SK-N-SH (cell line): Measurements from ENCODE around the gene KIF27. TPM values are rescaled to one million over a fixed set of nuclear protein-coding genes. Genes with fewer than 3 reads are reported as not detected.
A peak's percentile ranks its signal among the peaks of the same experiment; 100 is the strongest.
"Not testable (repeated sequence)": the region's sequence is repeated elsewhere in the genome, so short reads cannot be mapped to it uniquely, and the experiment has no call there.

ENCODE experiments used
- CTCF ChIA-PET: fragments of 300-600, 350-600 bp; formaldehyde crosslinking; extraction: SDS; loops from one replicate; lab custom pipeline; 2021; lab: Yijun Ruan, JAX
- POLR2A ChIA-PET: fragments of 350-600 bp; sonication (Branson Sonifier 250); formaldehyde crosslinking; extraction: SDS; loops from one replicate; lab custom pipeline; 2020; ENCODE audit warnings: antibody characterized with exemption, inconsistent platforms; lab: Yijun Ruan, JAX
- DNase-seq: peaks from one replicate; pipeline ENCODE4 v3.0.0; 2012
- H2AFZ ChIP-seq: fragments of 200-600 bp; sonication (generic); 2 replicates; pipeline ENCODE4 v1.8.1; 2016; ENCODE audit warnings: antibody characterized with exemption, mild to moderate bottlenecking, low read depth
- H3F3A ChIP-seq: fragments of 200-600 bp; sonication (generic); replicated peaks from 2 replicates; pipeline ENCODE3; 2016; ENCODE audit warnings: antibody characterized with exemption, mild to moderate bottlenecking; ENCODE audit not compliant: insufficient read depth
- H3K27ac ChIP-seq, 2 experiments: fragments of 200-500 bp in 1 of 2; fragments of 200-600 bp in 1 of 2; sonication (Bioruptor generic) in 1 of 2; sonication (generic), shearing (Covaris generic) in 1 of 2; 2 replicates each; pipeline versions ENCODE4 v1.5.1 to v1.6.1; 2014 to 2016; ENCODE audit warnings: low read depth in 2 of 2, inconsistent platforms in 1 of 2, low read length in 1 of 2, mild to moderate bottlenecking in 1 of 2, mixed read lengths in 1 of 2
- H3K27me3 ChIP-seq: fragments of 200-600 bp; sonication (generic), shearing (Covaris generic); 2 replicates; pipeline ENCODE4 v1.6.1; 2016; ENCODE audit warnings: mixed run types; ENCODE audit not compliant: insufficient read depth
- H3K36me3 ChIP-seq, 2 experiments: fragments of 200-500 bp in 1 of 2; fragments of 200-600 bp in 1 of 2; sonication (Bioruptor generic) in 1 of 2; sonication (generic) in 1 of 2; replicated peaks in 1 of 2; 2 replicates each; pipeline versions ENCODE3 to v1.5.1; 2014 to 2016; ENCODE audit warnings: low read length in 1 of 2, mild to moderate bottlenecking in 1 of 2; ENCODE audit not compliant: insufficient read depth in 2 of 2, control insufficient read depth in 1 of 2
- H3K4me1 ChIP-seq, 2 experiments: fragments of 200-500 bp in 1 of 2; fragments of 200-600 bp in 1 of 2; sonication (Bioruptor generic) in 1 of 2; sonication (generic), shearing (Covaris generic) in 1 of 2; 2 replicates each; pipeline versions ENCODE4 v1.5.1 to v1.6.1; 2014 to 2016; ENCODE audit warnings: low read depth in 1 of 2, low read length in 1 of 2, mixed run types in 1 of 2; ENCODE audit not compliant: insufficient read depth in 2 of 2, control insufficient read depth in 1 of 2
- H3K4me2 ChIP-seq: fragments of 200-600 bp; sonication (generic), shearing (Covaris generic); 2 replicates; pipeline ENCODE4 v1.6.1; 2017; ENCODE audit warnings: mixed run types
- H3K4me3 ChIP-seq, 2 experiments: fragments of 200-500 bp in 1 of 2; fragments of 200-600 bp in 1 of 2; sonication (Bioruptor generic) in 1 of 2; sonication (generic), shearing (Covaris generic) in 1 of 2; 2 replicates each; pipeline versions ENCODE4 v1.5.1 to v1.8.1; 2014 to 2016; ENCODE audit warnings: low read depth in 2 of 2, inconsistent platforms in 1 of 2, low read length in 1 of 2, mild to moderate bottlenecking in 1 of 2, mixed read lengths in 1 of 2, moderate library complexity in 1 of 2
- H3K79me2 ChIP-seq: fragments of 200-600 bp; sonication (generic); 2 replicates; pipeline ENCODE4 v1.8.1; 2017; ENCODE audit warnings: mild to moderate bottlenecking; ENCODE audit not compliant: insufficient read depth
- H3K9ac ChIP-seq: fragments of 200-600 bp; sonication (generic); 2 replicates; pipeline ENCODE4 v1.6.1; 2017; ENCODE audit warnings: mixed run types
- H3K9me2 ChIP-seq: fragments of 200-600 bp; sonication (generic); 2 replicates; pipeline ENCODE4 v1.6.1; 2017; ENCODE audit warnings: mixed run types
- H3K9me3 ChIP-seq: fragments of 200-600 bp; sonication (generic); 2 replicates; pipeline ENCODE4 v1.6.1; 2017; ENCODE audit warnings: mixed run types, mild to moderate bottlenecking, moderate library complexity
- H4K20me1 ChIP-seq: fragments of 200-600 bp; sonication (generic); 2 replicates; pipeline ENCODE4 v1.6.1; 2017; ENCODE audit warnings: mild to moderate bottlenecking, mixed run types; ENCODE audit not compliant: insufficient read depth
- EP300 ChIP-seq, 2 experiments: IDR thresholded peaks; 2 replicates each; pipeline versions ENCODE4 v1.4.0 to v1.6.1; 2012; ENCODE audit warnings: borderline replicate concordance in 1 of 2, low read depth in 1 of 2, low read length in 1 of 2
- FOSL2 ChIP-seq: IDR thresholded peaks from 2 replicates; pipeline ENCODE4 v1.4.0; 2012; ENCODE audit warnings: low read depth, mild to moderate bottlenecking, moderate library complexity, borderline replicate concordance
- JUND ChIP-seq: IDR thresholded peaks from 2 replicates; pipeline ENCODE4 v1.4.0; 2012
- RXRA ChIP-seq: IDR thresholded peaks from 2 replicates; pipeline ENCODE4 v1.4.0; 2012; ENCODE audit warnings: low read depth, mild to moderate bottlenecking, borderline replicate concordance
- TCF12 ChIP-seq: IDR thresholded peaks from 2 replicates; pipeline ENCODE4 v1.4.0; 2012
- TEAD4 ChIP-seq: IDR thresholded peaks from 2 replicates; pipeline ENCODE4 v1.4.0; 2012; ENCODE audit warnings: mild to moderate bottlenecking, borderline replicate concordance; ENCODE audit not compliant: insufficient read depth
- WGBS: methylation state at CpG from one replicate; pipeline ENCODE4 v1.1.6; 2017; ENCODE audit warnings: low lambda C conversion rate; 5-methylcytosine and 5-hydroxymethylcytosine counted together
- polyA plus RNA-seq, 3 experiments: library from polyadenylated mRNA; depleted of rRNA; stranded (reverse); fragments of >200 nt; gene quantifications; 2 replicates each; pipeline ENCODE4 v1.2.3, GENCODE V29; 2012

The KIF27 gene
- polyA plus RNA-seq, 1 of the 3 experiments (the other 2 are of a cell fraction) = 0.81 TPM

- H2AFZ ChIP-seq, H3K36me3 ChIP-seq, H3K4me1 ChIP-seq, H3K27me3 ChIP-seq, H3F3A ChIP-seq, H3K9me2 ChIP-seq, DNase-seq, CTCF ChIA-PET, H3K4me3 ChIP-seq: not testable (repeated sequence)
- WGBS = 26% methylated on average over 3 of the region's 3 CpGs
- TF ChIP-seq JUND = peak; percentile 63
- peak; percentile 58; the same call in 1 of the 2 replicates for TF ChIP-seq RXRA
- 0 out of 4 replicates have a peak, but pooled peaks of 1 of the 2 experiments have one; percentile 13 for TF ChIP-seq EP300 (IDR thresholded peaks at IDR 0.05; ENCODE audit: borderline replicate concordance in 1 of 2, low read depth in 1 of 2, low read length in 1 of 2)
- peak; percentile 44; the same call in 1 of the 2 replicates for TF ChIP-seq TCF12
- TF ChIP-seq FOSL2 = peak; percentile 89
- peak; percentile 58; the same call in 1 of the 2 replicates for TF ChIP-seq TEAD4
- TF ChIP-seq, all 33 proteins: peak for 6; not testable (repeated sequence) for 27
- H3K79me2 ChIP-seq, H3K9ac ChIP-seq, POLR2A ChIA-PET, H4K20me1 ChIP-seq, H3K9me3 ChIP-seq, H3K4me2 ChIP-seq: not testable (repeated sequence)
- H3K27ac ChIP-seq = peak overlapping the region in 1 of 2 experiments; percentile 52; a peak in 2 of 4 replicates
Observed at GRCh38 chr9:83885559-83886240, 35.5 kb downstream of the KIF27 start.

DNA sequence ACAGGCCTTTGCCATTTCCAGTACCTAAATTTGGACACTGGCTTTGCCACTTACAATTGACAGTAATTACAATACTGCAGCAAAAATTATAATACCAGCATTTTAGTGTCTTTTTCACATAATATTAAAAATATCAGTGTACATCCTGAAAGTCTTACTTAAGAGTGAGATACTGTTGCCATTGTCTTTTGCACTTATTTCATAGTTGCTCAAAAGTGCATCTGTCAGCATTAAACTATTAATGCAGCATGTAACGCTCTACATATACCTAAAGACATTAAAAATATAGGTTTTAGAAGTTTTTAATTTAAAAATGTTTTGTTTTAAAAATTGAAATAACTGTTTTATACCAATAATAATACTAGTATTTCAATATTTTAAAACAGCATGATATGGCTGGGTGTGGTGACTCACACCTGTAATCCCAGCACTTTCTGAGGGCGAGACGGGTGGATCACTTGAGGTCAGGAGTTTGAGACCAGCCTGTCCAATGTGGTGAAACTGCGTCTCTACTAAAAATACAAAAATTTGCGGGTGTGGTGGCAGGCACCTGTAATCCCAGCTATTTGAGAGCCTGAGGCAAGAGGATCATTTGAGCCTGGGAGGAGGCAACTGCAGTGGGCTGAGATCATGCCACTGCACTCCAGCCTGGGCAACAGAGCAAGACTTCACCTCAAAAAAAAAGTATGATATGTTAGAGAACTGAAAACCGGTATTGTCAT is 39.4 kb downstream of the KIF27 start:
- H3K4me3 ChIP-seq, H3K4me1 ChIP-seq, H3K27me3 ChIP-seq, H3K9ac ChIP-seq, POLR2A ChIA-PET, H4K20me1 ChIP-seq, H3F3A ChIP-seq, H3K79me2 ChIP-seq, H2AFZ ChIP-seq, CTCF ChIA-PET, H3K27ac ChIP-seq, H3K9me3 ChIP-seq, H3K9me2 ChIP-seq, H3K36me3 ChIP-seq, DNase-seq, H3K4me2 ChIP-seq: not testable (repeated sequence)
- 96% methylated on average over 6 of the region's 6 CpGs for WGBS

DNA sequence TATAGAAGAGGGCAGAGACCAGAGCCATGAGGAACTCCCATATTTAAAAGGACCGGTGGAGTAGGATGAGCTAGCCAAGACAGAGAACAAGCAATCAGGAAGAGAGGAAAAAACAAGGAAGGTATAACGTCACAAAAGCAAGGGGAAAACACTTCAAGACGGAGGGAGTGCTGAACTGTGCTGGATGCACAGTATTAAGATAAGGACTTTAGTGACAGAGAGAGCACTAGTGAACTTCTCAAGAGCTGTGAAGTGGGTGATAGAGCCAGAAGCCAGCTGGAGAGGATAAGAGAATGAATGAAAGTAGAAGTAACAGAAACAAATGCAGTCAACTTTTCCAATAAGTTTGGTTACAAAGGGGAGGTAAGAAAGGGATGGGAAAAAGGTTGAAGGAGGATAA is 45.7 kb downstream of the KIF27 start:
- H3K9me2 ChIP-seq, H3K4me3 ChIP-seq, H3K9me3 ChIP-seq, H3K4me1 ChIP-seq, H3K9ac ChIP-seq, H3K36me3 ChIP-seq, H4K20me1 ChIP-seq, H3K79me2 ChIP-seq, H2AFZ ChIP-seq, POLR2A ChIA-PET, H3K27me3 ChIP-seq, H3K4me2 ChIP-seq, H3K27ac ChIP-seq, H3F3A ChIP-seq, DNase-seq: not testable (repeated sequence)
- WGBS = 97% methylated on average over 3 of the region's 3 CpGs
- CTCF ChIA-PET = interaction anchor here (1.0 kb wide), 1 partner anchor 45 kb away, joined by 3 read pairs; no protein-coding TSS in a partner anchor

DNA sequence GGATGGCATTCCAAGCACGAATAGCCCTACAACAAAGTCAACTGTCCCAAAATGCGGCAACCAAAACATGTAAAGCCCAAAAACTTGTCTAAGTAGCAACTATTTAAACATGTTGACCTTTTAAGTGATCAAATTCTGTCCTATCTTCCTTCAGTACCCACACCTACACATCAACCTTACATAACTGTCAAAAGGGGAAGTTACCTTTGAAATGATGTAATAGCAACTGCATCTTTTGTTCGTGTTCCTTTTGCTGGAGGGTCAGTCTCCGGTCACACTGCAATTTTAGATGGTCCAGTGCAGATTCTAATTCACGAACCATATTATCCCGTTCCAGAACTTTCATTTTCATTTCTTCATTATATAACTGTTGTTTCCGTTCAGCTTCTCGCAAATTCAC is 71.3 kb downstream of the KIF27 start:
- POLR2A ChIA-PET, DNase-seq, H3F3A ChIP-seq, CTCF ChIA-PET, H2AFZ ChIP-seq, H3K36me3 ChIP-seq, H4K20me1 ChIP-seq, H3K4me1 ChIP-seq, H3K9ac ChIP-seq, H3K4me3 ChIP-seq, H3K9me2 ChIP-seq, H3K27ac ChIP-seq, H3K4me2 ChIP-seq, H3K9me3 ChIP-seq, H3K27me3 ChIP-seq, H3K79me2 ChIP-seq: not testable (repeated sequence)
- WGBS = 98% methylated on average over 7 of the region's 8 CpGs
